ENCODE results near the gene DCC. TPM values are rescaled to one million over a fixed set of nuclear protein-coding genes. Genes with fewer than 3 reads are reported as not detected.

DCC gene
- polyA plus RNA-seq, 4 donors = 7.6 to 13.7 (median 9.5) TPM

DNA sequence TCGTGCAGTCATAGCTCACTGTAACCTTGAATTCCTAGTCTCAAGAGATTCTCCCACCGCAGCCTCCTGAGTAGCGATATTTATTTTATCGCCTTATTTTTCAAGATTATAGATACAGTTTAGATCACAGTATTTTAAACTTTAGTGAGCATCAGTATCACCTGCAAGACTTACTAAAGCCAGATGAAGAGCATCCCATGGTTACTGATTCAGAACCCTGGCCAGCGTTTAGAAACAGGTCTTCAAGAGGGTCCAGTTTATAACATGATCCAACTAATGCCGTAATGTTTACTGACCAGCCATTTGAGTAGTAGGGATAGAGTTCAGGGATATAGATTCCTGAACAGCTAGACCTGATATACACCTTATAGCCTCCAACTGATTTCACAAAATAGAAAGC lies 146.1 kb downstream of the DCC start:
- no peak for DNase-seq (ENCODE audit: low read depth in 4 of 4, low spot score in 2 of 4)

DNA sequence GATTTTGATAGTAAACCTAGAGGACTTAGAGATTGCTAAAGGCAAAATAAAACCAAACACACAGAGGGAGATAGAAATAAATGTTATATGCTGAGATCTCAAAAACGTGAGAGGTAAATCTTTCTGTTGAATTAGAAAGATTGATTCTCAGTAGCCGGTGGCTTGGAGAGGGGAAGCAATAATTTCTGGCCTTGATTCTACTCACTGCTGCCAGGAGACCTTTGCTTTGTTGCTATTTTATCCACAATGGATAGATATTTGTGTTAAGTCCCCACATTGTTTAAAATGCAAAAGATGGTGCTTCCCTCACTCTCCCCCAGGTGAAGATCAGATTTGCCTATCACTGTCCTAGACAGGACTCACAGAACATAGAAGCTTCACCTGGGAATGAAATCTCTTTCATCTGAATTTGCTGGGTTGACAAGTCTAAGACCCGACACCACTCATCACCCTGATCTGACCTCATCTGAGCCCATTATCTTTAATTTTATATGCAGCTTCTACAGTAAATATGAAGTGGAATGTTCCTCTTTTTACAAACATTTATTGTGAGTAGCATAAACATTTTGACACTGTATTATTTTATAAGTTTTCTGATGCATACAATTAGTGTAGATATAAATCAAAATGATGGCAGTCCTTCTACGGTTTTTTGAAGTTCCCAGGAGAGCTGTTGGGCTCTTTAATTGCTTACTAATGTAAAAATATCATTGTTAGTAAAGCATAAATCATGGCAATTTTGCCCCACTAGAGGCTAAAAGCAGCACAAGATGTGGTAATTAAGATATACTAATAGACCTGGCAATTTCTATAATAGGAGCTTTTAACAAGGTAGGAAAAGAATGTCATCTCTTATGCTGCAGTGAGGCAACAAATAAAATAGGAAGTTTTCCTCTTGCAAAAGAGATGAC lies 149.7 kb downstream of the DCC start:
- DNase-seq (ENCODE audit: low read depth in 4 of 4, low spot score in 2 of 4) = no peak

DNA sequence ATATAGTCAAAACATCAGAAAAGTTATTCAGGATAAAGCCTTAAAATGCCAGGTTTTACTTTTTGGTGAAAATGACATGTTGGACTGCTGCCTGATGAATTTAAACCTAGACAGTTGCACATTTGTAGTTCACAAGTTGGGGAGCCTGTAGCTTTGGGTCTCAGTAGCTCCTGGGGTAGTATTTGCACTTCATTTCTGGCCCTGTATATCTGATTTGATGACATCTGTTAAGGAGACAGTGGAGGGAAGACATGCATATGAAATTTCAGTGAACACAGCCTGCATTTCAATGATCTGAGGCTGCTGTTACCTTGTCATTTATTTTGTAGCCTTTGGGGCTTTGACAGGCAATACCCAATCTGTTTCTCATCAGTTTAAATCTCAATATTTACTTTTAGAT lies 156.4 kb downstream of the DCC start:
- DNase-seq (ENCODE audit: low read depth in 4 of 4, low spot score in 2 of 4) = no peak

DNA sequence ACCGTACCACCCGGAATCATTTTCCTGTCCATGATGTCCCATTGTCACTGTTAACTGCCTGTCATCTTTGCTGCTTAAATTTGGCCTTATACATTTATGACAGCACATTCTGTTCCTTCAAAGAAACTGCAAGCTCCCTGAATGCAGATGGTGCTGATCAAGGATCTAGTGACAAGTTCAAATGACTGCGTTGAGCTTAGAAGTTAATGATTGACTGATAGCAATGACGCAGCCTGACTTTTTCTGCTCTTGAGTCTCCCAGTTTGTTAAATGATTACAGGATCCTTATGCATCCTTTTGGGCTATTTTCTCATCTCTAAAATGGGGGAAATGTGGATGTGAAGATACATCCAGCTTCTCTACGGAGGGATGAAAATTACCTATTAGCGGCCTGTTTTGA lies 159.0 kb downstream of the DCC start:
- no peak for DNase-seq (ENCODE audit: low read depth in 4 of 4, low spot score in 2 of 4)

DNA sequence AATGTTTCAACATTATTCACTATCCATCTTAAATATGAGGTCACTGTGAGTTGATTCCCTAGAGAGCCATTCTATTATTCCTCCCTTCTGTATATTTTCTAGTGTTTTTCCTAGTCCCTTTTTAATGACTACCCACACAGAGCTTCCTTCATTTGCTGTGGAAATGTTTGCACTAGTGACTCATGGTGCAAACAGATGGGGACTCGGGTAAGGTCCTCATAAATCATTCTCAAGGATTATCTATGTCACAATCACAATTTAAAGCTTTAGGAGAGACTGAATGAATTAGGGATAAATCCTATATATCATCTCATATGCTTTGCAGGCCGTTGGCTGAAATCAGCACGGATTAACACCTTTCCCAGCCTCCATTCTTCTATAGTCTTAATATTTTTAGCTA lies 159.6 kb downstream of the DCC start:
- no peak for DNase-seq (ENCODE audit: low read depth in 4 of 4, low spot score in 2 of 4)

DNA sequence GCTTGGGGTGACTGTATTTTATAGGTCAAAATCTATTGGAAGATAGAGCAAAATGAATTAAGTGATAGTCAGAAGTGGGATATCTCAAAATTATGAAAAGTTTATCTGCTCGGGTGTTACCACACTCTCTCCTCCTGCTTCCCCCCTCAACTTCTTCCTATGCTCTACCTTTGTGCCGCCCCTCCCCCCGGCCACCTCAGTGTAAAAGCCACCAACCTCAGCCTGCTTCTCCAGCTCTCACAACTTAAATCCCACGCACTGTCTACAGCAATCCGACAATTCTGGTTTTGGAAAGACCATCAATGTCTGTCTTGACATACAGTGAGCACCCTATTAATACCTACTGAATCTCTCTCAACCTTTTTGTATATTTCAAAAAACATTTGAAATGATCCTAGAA lies 164.6 kb downstream of the DCC start:
- no peak for DNase-seq (ENCODE audit: low read depth in 4 of 4, low spot score in 2 of 4)

DNA sequence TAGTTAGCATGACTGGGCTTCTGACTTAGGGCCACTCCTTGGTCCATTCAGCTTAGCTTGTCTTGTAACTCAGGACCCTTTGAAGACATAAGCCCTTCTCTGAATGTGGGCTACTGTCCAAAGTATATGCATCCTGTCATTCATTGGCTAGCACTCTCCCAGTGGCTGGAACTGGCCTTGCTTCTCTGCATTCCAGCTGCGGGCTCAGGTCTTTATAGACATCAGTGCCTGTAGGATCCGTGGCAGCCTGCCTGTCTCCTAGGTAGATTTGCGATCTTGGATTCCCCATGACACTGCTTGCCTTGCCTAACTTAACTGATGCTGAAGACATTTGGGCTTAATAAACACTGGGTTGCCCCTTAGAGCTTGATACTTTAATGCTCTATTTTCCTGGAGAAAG lies 170.1 kb downstream of the DCC start:
- DNase-seq (ENCODE audit: low read depth in 4 of 4, low spot score in 2 of 4) = no peak

DNA sequence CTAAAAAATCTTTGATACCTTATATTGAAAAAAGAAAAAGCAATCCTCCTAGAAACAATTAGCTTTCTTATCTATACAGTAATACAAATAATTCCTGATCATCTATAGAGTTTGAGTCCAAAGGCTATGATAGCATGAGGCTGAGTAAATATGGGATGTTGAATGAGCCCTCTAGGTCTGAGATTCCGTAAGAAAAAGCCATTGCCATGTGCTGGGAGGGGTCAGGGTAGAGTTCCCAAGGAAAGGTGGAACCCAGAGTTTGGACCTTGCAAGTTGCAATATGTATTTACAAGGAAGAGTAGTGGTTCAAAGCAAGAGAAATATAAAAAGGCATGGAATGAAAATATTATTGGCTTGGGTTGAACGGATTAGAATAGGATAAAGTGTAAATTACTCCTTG lies 178.1 kb downstream of the DCC start:
- no peak for DNase-seq (ENCODE audit: low read depth in 4 of 4, low spot score in 2 of 4)

DNA sequence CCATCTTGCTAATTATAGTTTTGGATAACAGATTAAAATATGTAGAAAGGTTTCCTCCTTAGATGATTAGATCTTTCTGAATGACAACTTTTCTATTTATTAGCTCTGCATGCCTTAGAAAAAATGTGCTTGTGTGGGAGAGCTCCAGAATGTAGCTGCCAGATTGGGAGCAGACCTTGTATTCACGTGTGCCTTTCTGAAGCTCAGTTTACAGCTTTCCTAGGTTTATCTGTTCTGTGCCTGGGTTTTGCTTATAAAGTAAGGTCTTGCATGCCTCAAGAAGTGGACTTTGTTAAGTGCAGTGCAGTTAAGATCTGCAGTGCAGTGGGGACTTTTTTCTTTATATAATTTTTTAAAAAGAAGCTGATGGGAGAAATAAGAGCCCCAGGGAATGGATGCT lies 179.0 kb downstream of the DCC start:
- no peak for DNase-seq (ENCODE audit: low read depth in 4 of 4, low spot score in 2 of 4)

DNA sequence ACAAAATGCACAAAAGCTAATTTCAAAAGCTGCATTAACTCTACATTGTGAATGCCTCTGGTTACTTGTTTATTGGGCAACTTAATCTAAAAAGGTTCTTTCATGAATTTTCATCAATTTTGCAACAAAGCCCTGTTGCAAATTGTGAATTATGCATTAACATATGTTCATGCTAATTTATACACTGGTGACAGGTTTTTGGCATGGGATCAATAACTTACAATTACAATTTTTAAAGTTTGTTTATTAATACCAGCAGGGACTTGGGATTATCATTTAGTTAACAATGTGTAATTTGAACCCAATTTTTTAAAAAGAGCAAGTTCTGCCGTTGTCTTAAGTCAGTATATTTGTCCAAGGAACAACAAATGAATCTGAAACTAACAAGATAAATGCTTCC lies 183.6 kb downstream of the DCC start:
- no peak for DNase-seq (ENCODE audit: low read depth in 4 of 4, low spot score in 2 of 4)

DNA sequence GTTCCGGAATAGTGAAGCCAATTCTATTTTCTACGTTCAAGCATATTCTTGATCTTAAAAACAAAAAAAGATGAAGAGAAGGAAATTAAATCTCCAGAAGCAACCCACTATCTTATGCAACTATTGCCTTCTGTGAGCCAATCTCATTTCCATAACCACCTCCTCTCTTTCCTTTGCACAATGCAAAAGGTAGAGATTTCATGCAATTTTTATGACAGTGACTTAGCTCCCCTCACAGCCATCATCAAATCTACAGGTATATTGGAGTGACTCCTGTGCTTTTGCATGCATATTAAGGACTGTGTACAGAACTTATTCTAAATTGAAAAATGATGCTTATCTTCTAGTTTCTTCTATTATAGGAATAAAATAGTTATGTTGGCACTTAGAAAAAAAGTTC lies 191.8 kb downstream of the DCC start:
- DNase-seq (ENCODE audit: low read depth in 4 of 4, low spot score in 2 of 4) = no peak

DNA sequence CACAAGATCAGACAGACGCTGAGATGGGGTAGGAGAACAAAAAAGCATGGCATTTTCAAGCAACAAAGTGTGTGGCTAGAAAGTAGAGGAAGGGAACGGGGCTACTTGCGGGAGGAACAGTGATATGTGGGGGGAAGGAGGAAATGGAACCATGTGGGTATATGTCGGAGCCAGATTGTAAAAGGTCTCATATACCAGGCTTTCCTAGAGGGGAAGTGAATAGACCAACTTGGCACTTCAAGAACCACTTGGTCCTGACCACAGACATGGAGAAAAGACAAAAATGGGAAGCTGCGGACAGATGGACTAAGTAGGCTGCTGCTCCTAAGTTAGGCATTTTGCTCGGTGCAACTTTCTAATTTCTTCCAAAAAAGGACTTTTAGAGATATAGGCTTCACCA lies 196.0 kb downstream of the DCC start:
- no peak for DNase-seq (ENCODE audit: low read depth in 4 of 4, low spot score in 2 of 4)

DNA sequence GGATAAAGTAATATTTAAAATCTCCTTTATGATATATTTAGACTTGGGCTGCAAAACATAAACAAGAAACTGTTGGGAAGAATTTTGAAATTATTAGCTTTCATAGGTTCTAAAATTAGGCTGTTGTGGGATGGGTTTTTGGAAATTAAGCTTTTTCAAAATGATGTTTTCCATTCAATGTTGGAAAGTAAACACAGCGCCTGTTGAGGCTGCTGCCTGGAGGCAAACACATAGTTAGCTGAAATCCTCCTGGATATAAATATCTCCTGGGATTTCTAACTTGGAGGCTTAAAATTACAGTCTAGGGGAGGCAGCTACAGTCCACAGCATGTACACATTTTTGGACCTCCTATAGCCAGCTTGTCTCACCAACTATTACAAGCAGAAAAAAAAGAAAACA lies 197.3 kb downstream of the DCC start:
- no peak for DNase-seq (ENCODE audit: low read depth in 4 of 4, low spot score in 2 of 4)

DNA sequence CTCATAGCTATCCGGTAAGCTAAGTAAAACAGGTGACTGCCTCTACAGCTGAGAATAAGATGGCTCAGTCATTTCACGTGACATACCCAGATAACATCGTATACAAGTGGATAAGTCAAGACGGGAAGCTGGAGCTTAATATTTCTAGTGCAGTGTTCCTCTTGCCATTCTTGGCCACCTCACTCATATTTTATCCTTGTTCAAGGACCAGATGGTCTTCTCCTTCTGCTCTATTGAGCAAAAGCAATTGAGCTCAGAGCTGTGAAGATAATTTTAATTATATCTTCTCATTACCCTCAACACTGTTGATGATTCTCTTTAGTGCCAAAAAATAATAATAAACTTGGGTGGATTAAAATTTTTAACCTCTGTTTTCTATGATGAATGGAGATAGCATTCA lies 201.1 kb downstream of the DCC start:
- no peak for DNase-seq (ENCODE audit: low read depth in 4 of 4, low spot score in 2 of 4)

DNA sequence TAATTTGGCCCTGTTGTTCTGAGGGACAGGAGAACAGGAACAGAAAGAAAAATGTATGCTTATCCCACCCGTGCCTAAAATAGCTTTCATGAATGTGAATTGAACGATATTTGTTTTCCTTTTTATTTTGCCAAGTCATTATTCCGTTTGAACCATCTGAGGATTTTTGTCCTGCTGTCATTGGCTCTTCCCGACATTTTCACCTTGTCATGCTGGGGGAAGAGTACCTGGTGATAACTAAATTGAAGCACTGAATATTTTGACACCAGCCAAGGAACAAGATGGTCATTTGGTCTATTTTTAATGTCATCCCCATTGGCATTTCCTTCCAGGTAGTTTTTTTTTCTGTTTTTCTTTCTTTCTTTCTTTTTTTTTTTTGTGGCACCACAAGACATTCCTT lies 204.1 kb downstream of the DCC start:
- DNase-seq (ENCODE audit: low read depth in 4 of 4, low spot score in 2 of 4) = no peak

DNA sequence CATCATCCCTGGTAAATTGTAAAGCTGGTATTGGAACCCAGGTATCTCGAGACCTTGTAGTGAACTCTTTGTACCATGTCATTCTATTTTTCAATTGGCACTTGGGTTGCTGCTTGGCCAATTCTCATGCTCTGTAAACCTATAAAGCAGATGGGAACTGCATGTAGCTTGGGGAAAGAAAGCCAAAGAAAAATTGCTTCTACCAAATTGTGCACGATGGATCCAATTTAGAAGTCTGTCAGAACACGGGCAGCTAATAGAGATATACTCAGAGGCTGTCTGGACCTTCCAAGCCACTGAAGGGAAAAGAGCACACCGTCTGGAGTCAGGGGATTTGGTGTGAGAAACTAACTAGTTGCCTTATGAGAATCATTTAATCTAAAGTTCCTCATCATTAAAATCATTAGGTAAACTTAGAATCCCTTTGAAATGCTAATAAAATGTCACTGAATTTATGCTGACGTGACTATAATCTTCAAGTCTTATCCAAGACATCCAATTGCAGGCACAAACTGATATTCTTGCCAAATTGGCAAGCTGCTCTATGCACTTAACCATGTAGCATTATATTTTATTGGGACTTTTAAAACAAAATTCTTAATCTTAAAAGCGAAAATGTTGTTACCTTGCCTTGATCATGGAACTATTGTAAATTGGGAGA lies 206.8 kb downstream of the DCC start:
- no peak for DNase-seq (ENCODE audit: low read depth in 4 of 4, low spot score in 2 of 4)

DNA sequence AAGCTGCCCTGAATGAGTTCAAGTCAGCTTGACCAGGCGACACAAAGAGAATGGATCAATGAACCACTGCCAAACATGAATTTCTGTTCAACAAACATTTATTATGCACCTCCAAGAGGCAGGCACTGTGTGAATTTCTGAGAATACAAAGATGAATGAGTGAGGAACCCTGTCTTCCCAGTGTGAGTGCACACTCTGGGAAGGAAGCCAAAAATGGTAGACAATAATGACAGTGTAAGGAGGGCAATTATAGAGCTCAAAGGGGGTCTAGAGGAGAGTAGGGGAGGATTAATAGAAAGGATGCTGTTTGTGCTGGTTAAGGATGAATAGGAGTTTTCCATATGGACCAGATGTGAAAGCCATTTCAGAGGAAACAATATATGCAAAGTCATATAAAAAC lies 213.4 kb downstream of the DCC start:
- no peak for DNase-seq (ENCODE audit: low read depth in 4 of 4, low spot score in 2 of 4)

DNA sequence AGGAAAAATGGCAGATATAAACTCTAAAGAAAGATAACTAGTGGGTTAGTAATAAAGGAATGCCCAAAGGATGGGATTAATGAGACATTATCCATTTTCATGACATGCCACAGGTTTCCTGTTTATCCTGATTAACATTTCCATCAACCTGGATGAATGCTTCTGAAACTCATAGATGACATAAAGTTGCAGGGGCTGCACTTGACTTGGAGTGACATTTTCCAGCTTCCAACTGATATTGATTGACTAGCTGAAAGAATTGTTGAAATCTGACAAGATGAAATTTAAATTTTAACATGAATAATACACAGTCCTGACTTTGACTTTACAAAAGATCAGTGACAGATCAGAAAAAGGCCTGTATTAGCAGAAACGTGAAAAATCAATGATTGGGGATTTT lies 214.2 kb downstream of the DCC start:
- no peak for DNase-seq (ENCODE audit: low read depth in 4 of 4, low spot score in 2 of 4)

DNA sequence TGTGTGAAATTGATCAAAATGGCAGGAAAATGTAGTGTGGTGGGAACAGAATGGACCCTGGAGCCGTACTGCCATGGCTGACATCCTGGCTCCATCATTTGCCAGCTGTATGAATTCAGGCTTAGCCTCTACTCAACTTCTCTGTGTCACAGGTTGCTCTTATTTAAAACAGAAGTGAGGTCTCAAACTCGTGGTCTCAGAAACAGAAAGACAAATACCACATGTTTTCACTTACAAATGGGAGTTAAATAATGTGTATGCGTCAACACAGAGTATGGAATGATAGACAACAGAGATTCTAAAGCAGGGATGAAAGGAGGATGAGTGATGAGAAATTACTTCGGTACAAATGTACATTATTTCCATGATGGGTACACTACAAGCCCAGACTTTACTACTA lies 227.4 kb downstream of the DCC start:
- no peak for DNase-seq (ENCODE audit: low read depth in 4 of 4, low spot score in 2 of 4)

DNA sequence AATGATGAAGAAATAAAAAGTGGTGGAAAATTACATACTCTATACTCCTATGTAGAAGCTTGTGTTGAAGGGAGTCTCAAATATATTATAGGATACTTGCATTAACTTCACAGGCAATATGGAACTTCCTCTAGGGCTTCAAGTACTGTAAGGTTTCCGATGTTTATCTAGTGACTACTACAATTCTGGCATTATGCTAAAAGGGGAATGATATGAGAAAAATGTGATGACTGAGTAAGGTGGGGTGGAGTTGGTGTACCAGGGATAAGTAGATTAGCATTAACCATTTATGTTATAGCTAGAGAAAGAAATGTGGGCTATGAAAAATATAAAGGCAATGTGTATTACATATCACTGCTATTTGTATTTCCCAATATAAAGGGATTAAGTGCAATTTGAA lies 229.5 kb downstream of the DCC start:
- no peak for DNase-seq (ENCODE audit: low read depth in 4 of 4, low spot score in 2 of 4)

DNA sequence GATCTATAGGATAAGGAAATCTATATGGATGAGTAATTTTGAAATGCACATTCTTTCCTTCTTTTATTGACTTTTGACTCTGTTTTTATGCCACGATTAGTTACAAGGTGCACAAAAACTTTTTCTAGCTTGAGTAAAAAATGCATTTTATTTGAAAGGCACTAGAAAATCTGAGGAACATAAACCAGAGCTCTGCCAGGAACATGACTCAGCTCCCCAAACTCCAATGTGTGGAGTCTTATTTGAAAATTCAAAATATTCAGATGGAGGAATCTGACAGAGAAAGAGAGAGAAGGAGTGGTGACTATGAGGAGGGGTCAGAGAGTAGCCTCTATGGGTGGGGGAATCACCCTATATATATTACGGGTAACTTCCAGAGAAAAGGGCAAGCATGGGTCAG lies 231.0 kb downstream of the DCC start:
- no peak for DNase-seq (ENCODE audit: low read depth in 4 of 4, low spot score in 2 of 4)
